ENCODE data around the gene HMHB1.

The HMHB1 gene

GRCh38 chr5:143812085-143812705 lies at the start of gene HMHB1:
Gene HMHB1 (plus strand): TSS chr5:143812161.
- DNase-seq: no peak

DNA sequence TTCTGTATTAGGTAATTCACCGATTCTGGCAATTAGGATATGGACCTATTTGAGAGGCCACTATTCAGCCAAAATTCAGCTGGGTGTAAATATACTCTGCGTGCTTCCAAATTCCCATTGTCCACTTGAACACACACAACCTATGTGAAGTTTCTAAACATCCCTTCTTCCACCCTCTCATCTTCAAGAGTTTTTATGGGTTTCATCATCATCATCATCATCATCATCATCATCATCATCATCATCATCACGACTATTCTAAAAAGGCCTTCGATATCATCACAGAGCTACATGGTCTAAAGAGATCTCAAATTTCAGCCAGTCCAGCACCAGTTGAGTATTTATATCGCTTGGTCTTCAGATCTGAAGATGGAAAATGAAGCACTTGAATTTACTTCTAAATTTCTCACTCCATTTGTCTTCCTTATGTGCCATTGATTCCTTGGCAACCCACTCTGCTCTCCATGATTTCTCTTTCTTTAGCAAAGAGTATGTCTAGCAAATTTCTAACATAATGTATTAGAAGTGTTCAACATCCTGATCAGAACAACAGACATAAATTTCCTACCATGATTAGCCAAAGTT lies 49.2 kb upstream of the HMHB1 start:
- DNase-seq: no peak

- DNase-seq: no peak
These were observed 44.8 kb upstream of the HMHB1 start for GRCh38 chr5:143767162-143767561.

- no peak for DNase-seq
These were observed 42.8 kb upstream of the HMHB1 start for GRCh38 chr5:143769026-143769786.

DNA sequence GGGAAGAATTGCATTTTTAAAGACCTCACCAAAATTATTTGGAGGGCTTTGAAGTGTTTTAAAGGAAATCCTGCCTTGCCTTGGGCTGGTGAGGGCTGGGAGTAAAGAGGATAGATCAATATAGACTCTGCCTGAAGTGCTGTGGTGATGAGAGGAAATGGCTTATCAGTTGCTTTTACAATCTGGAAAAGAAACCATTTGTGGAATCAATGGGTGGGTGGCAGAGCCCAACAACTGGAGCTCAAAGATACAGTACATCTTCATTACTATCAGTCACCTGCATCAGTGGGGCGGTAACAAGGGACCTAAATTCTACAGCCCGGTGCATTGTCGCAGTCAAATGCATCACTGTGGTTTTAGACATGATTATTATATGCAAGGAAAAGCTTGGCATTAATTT lies 41.5 kb upstream of the HMHB1 start:
- DNase-seq: no peak

DNA sequence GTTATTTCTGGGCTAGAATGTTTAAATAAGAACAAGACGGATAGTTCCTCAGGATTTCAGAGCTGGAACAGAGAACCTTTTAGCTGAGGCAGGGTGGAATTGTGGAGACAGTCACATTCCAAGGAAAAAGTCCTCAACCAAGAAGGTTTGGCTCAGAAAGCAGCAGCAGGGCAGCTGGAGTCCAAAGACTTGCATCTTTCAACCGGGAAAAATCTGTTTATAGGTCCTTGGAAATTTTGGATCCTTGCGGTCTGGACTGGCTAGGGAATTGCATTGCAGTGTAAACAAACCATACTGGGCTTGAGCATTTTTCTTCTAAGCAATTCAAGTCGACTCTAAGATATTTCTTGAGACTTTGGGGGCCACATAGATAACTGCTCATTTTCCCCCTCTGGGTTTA lies 40.8 kb upstream of the HMHB1 start:
- no peak for DNase-seq

DNA sequence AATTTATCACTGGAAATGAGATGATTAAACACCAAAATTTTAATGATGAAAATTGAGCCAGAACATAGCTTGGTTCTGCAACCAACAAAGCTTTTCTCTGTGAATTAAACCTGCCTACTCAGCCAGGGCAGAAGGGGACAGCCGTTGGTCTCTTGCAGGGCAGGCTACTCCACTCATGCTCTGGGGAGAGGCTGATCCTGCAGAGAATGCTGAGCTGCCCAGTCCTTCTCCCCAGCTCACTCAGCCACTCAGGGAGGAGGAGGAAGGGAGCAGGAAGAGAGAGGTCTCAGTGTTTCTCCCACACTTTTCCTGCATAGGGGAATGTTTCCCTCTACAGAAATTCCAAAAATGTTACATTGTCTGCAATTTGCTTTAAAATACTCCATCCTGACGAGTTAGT lies 40.4 kb upstream of the HMHB1 start:
- no peak for DNase-seq

- DNase-seq: no peak
These were observed 39.3 kb upstream of the HMHB1 start for GRCh38 chr5:143772621-143773020.

DNA sequence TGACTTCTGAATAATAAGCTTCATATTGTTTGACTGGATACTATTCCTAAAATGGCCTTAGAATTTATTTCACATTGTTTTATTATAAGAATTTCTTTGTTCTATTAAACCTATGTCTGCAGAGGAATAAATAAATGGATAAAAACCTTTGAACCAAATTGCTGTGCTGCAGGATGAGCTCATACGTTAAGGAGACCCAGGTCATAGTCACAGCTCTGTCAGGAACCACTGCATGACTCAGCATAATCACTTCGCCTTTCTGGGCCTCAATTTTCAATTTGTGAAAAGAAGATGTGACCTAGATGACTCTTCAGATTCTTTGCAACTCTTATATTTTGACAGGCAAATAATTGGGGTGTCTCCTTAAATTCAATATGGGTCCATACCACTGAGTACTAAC lies 36.7 kb upstream of the HMHB1 start:
- no peak for DNase-seq

DNA sequence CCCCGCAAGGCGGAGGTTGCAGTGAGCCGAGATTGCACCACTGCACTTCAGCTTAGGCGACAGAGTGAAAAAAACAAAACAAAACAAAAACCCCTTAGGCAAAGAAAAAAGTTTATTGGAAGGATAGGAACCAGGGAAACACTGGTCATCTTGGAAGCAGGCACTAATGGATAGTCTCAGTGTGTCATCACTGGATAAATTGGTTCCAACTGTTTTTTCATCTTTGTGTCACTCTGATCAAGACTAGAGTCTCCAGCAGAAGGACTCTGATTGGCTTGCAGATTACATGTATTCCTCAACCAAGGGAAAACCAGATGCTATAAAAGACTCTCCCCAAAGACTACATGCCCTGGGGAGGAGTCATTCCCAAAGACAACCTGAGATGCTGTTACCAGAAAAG lies 35.0 kb upstream of the HMHB1 start:
- DNase-seq: no peak

GRCh38 chr5:143779506-143779905 lies 32.5 kb upstream of the HMHB1 start:
- no peak for DNase-seq

GRCh38 chr5:143781993-143782520 lies 29.9 kb upstream of the HMHB1 start:
- DNase-seq: no peak

DNA sequence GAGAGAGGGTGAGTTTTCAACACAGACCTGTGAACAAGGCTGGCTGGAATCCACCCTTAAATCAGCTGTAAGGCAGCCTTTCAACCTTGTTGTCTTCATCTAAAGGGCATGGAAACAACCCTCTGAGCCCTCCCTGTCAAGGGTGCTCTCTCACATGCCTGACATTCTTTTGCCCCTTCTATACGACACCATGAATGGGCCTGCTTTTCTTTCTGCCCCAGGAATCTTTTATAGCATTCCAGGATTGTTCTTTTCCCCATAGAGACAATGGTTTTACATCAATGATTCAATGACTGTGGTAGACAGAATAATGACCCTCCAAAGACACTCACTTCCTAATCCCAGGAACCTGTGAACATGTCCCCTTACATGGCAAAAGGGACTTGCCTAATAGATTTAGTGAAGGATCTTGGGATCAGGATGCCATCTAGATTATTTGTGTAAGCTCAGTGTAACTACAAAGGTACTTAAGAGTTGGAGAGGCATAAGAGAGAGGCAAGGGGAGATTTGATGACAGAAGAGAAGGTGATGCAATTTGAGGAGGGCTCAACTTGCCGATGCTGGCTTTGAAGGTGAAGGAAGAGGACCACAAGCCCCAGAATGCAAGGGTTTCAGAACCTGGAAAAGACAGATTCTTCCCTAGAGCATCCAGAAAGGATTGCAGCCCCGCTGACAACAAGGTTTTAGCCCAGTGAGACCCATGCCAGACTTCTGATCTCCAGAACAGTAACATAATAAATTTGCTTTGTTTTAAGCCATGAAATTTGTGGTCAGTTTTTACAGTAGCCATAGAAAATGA lies 29.2 kb upstream of the HMHB1 start:
- DNase-seq: no peak

- DNase-seq: no peak
These were observed 23.6 kb upstream of the HMHB1 start for GRCh38 chr5:143788401-143788800.

DNA sequence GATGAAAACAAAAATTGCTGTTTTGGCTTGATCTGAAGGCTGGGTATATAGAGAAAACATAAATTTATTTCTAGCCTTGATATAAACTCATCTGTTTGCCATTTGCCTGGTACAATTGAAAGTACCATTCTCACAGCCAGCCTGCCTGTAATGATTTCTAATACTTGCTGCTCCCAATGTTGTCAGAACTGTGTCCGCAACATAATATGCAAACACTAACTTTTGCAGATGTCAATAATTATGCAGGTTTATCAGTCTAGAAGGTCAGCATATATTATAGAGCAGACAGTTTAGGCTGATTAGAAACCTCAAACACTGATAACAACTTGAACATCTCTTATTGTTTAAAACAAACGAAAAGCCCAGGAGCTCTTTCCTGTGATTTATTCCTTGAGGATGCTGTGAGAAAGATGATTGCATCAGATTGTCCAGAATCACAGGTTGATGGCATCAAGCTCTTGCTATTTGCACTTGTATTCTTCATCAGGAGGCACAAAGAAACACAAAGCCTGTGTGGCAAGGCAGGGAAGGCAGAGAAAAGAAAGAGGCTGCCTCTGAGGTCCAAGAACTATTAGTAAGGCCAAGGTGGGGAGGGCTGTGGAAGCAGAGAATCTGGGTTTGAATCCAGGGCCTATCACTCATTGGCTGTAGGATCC lies 21.4 kb upstream of the HMHB1 start:
- no peak for DNase-seq

GRCh38 chr5:143791848-143792731 lies 19.9 kb upstream of the HMHB1 start:
- DNase-seq: no peak

GRCh38 chr5:143793249-143793648 lies 18.7 kb upstream of the HMHB1 start:
- DNase-seq: no peak

GRCh38 chr5:143796125-143796524 lies 15.8 kb upstream of the HMHB1 start:
- no peak for DNase-seq

DNA sequence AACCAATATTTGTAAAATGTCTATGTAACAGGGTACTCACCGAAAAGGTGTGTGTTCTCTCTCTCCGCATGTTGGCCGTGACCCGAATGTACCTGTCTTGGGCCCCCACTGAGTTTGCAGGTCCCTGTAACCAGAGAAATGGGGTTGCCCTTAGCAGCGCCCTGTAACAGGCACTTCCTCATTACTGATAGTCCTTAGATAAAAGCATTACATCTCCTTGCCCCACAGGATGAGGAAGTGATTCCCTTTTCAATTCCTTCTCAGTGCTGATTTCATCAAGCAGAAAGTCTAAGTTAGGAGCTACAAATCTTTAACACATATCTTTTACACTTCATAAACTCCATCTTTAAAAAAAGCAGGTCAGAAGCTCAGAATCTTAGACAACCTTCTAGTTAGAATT lies 15.2 kb upstream of the HMHB1 start:
- DNase-seq: no peak

DNA sequence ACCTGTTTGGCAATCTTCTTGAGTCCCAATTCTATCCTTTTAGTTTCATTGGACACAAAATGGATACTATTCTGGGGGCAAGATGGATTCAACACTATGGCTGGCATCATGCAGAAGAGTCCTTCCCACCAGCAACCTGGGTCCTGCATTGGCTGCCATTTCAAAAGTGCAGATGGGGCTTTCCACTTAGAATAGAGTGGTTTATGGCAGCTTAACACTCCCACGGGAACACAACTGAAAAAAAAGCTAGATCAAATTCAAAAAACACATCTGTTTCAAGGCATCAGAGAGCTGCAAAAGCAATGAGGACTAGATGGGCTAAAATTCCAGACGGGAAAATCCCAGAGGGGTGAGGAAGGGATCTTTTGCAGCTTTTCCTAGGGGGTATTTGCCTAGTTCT lies 11.2 kb upstream of the HMHB1 start:
- DNase-seq: no peak

- DNase-seq: no peak
These were observed 10.6 kb upstream of the HMHB1 start for GRCh38 chr5:143801252-143801939.

Measured in activated effector memory CD4-positive, alpha-beta T cell treated with anti-CD3 and anti-CD28 coated beads, Interleukin-2, amount 50 U/mL, for 16 hours (primary cell).